Measurements from ENCODE around the gene ASCC3.

Gene ASCC3

GRCh38 chr6:100883347-100883746 lies 2.2 kb upstream of the ASCC3 start:
- H3K4me1 ChIP-seq, result peaks cover 0 to 25% (median 18%) of the 10 kb centered on the region in 4 donors
- H3K27ac ChIP-seq, result no peak overlapping the region
- H3K9me3 ChIP-seq, result no peaks in the 10 kb centered on the region
- intact Hi-C loops (cut with DNase I; ENCODE audit: low total_unique reads), result no loop called here
- no peak for DNase-seq
- H3K36me3 ChIP-seq, result no peaks in the 10 kb centered on the region
- H3K4me3 ChIP-seq, result no peak overlapping the region
- TF ChIP-seq CTCF (IDR thresholded peaks at IDR 0.05), result no peak
- no peaks in the 10 kb centered on the region for H3K27me3 ChIP-seq

DNA sequence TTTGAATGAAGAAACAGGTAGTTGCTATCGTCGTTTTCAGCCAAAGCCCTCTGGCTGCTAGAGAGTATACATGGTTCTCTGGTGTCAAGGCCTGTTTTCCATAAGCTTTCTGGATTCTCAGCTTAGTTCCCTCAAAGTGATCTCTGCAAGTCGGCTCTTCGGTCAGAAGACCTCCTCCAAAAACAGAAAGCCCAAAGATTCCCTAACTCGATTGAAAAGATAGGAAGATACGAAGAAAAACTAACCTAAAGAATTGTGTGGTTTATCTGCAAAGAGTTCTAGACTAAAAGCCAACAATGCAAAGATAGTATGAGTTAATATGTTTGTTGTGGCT lies 545 bp upstream of the ASCC3 start:
- DNase-seq, result no peak
- H3K4me1 ChIP-seq, result peaks cover 0 to 42% (median 26%) of the 10 kb centered on the region in 4 donors

GRCh38 chr6:100880149-100880852 lies 828 bp downstream of the ASCC3 start:
- Histone ChIP-seq H3K4me3 (peak overlapping the region; percentile 69 to 97), H3K27me3 (no peaks in the 10 kb centered on the region), H3K36me3 (no peaks in the 10 kb centered on the region), H3K27ac (peak overlapping the region; percentile 86 to 94), H3K9me3 (no peaks in the 10 kb centered on the region), H3K4me1 (peaks cover 0 to 51% (median 26%) of the 10 kb centered on the region in 4 donors)
- no peak for DNase-seq
- intact Hi-C loops (cut with DNase I; ENCODE audit: low total_unique reads), result no loop called here
- no peak for TF ChIP-seq CTCF (IDR thresholded peaks at IDR 0.05)

More for the DNA sequence above, 545 bp upstream of the ASCC3 start:
- Histone ChIP-seq H3K36me3 (no peaks in the 10 kb centered on the region), H3K27ac (peak overlapping the region; percentile 86 to 94), H3K27me3 (no peaks in the 10 kb centered on the region), H3K4me3 (peak overlapping the region; percentile 69 to 97), H3K9me3 (no peaks in the 10 kb centered on the region)
- intact Hi-C loops (cut with DNase I; ENCODE audit: low total_unique reads), result no loop called here
- TF ChIP-seq CTCF (IDR thresholded peaks at IDR 0.05), result no peak

- Histone ChIP-seq H3K9me3 (no peaks in the 10 kb centered on the region), H3K27ac (peak overlapping the region; percentile 16 to 86), H3K4me1 (peaks cover 0 to 51% (median 26%) of the 10 kb centered on the region in 4 donors), H3K27me3 (no peaks in the 10 kb centered on the region), H3K4me3 (peak overlapping the region in 1 of 2 donors; percentile 97), H3K36me3 (no peaks in the 10 kb centered on the region)
- intact Hi-C loops (cut with DNase I; ENCODE audit: low total_unique reads), result no loop called here
- no peak for DNase-seq
- no peak for TF ChIP-seq CTCF (IDR thresholded peaks at IDR 0.05)
Observed at GRCh38 chr6:100879317-100879716, 1.8 kb downstream of the ASCC3 start.

DNA sequence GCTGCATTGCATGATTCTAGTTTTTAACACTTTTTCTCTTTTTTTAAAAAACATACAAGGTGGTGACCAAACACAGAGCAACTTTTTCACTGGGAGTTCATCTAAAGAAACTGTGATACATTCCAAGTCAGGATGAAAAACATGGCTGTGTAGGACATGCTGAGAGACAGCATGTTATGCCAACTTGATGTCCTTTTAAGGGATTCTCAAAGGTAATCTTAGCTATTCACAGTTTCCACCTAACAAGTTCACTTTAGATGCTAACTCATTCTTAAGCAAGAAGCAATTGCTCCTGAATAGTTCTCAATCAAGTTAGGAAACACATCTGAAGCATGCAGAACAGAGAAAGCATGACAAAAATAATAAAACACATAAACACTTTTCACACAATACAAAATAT lies 3.3 kb downstream of the ASCC3 start:
- DNase-seq, result no peak
- H3K36me3 ChIP-seq, result no peaks in the 10 kb centered on the region
- intact Hi-C loops (cut with DNase I; ENCODE audit: low total_unique reads), result no loop called here
- H3K9me3 ChIP-seq, result no peaks in the 10 kb centered on the region
- no peaks in the 10 kb centered on the region for H3K27me3 ChIP-seq
- H3K4me3 ChIP-seq, result no peak overlapping the region
- TF ChIP-seq CTCF (IDR thresholded peaks at IDR 0.05), result no peak
- peaks cover 0 to 51% (median 26%) of the 10 kb centered on the region in 4 donors for H3K4me1 ChIP-seq
- peak overlapping the region in 1 of 2 donors; percentile 86 for H3K27ac ChIP-seq

Data from tibial artery (tissue), 4 donors.